ENCODE data around the gene ZNF507.
"Not testable (repeated sequence)": the region's sequence is repeated elsewhere in the genome, so short reads cannot be mapped to it uniquely, and the experiment has no call there.

- TF ChIP-seq CTCF (IDR thresholded peaks at IDR 0.05; ENCODE audit: poor library complexity); EZH2 (IDR thresholded peaks at IDR 0.05; ENCODE audit: borderline replicate concordance): not testable (repeated sequence)
Measured at GRCh38 chr19:32374362-32374761, 29.0 kb downstream of the ZNF507 start.
